PC-9 (cell line): ENCODE data around the gene KLHL17. TPM values are rescaled to one million over a fixed set of nuclear protein-coding genes. Genes with fewer than 3 reads are reported as not detected.
A peak's percentile ranks its signal among the peaks of the same experiment; 100 is the strongest.
"Not testable (repeated sequence)": the region's sequence is repeated elsewhere in the genome, so short reads cannot be mapped to it uniquely, and the experiment has no call there.

Experiments
- BruUV-seq: library from RNA; stranded (reverse); fragments of 400-500 nt; replicated peaks from 2 replicates; lab custom pipeline; 2021; lab: Mats Ljungman, UMichigan
- CTCF ChIA-PET: fragments of 300-600 bp; sonication (Branson Sonifier 250); formaldehyde crosslinking; loops from one replicate; lab custom pipeline; 2022; ENCODE audit warnings: antibody characterized with exemption; lab: Charles Lee
- POLR2A ChIA-PET: fragments of 300-600 bp; sonication (Branson Sonifier 250); formaldehyde crosslinking; loops from one replicate; lab custom pipeline; 2022; ENCODE audit warnings: antibody characterized with exemption; ENCODE audit not compliant: unreplicated experiment; lab: Charles Lee
- DNase-seq, 2 experiments: peaks; one replicate each; pipeline versions ENCODE4 v3.0.0 to v3.0.0-alpha.2; 2015 to 2022; ENCODE audit warnings: mixed read lengths in 1 of 2
- H2AFZ ChIP-seq: fragments of 200-600 bp; sonication (generic); 2 replicates; pipeline ENCODE4 v1.8.1; 2017; ENCODE audit warnings: antibody characterized with exemption
- H3F3A ChIP-seq: fragments of 200-600 bp; sonication (generic); 2 replicates; pipeline ENCODE4 v1.8.1; 2017; ENCODE audit warnings: antibody characterized with exemption, mild to moderate bottlenecking, low read depth; ENCODE audit not compliant: insufficient read depth
- H3K27ac ChIP-seq: fragments of 200-600 bp; sonication (generic); 2 replicates; pipeline ENCODE4 v1.6.1; 2016; ENCODE audit warnings: mixed run types
- H3K27me3 ChIP-seq: fragments of 200-600 bp; sonication (generic); 2 replicates; pipeline ENCODE4 v1.6.1; 2016; ENCODE audit warnings: low read depth, mixed run types; ENCODE audit not compliant: insufficient read depth
- H3K36me3 ChIP-seq: fragments of 200-600 bp; sonication (generic); 2 replicates; pipeline ENCODE4 v1.6.1; 2016; ENCODE audit warnings: low read depth, mixed run types
- H3K4me1 ChIP-seq: fragments of 200-600 bp; sonication (generic); replicated peaks from 2 replicates; pipeline ENCODE4 v1.6.1; 2016; ENCODE audit warnings: mixed run types; ENCODE audit not compliant: insufficient read depth
- H3K4me2 ChIP-seq: fragments of 200-600 bp; sonication (generic); 2 replicates; pipeline ENCODE4 v1.6.1; 2017; ENCODE audit warnings: mixed run types
- H3K4me3 ChIP-seq: fragments of 200-600 bp; sonication (generic); 2 replicates; pipeline ENCODE4 v1.6.1; 2016; ENCODE audit warnings: mixed run types
- H3K79me2 ChIP-seq: fragments of 200-600 bp; sonication (generic); 2 replicates; pipeline ENCODE4 v1.6.1; 2017; ENCODE audit warnings: low read depth, mixed run types
- H3K9me2 ChIP-seq: fragments of 200-600 bp; sonication (generic); 2 replicates; pipeline ENCODE4 v1.8.1; 2017; ENCODE audit warnings: mild to moderate bottlenecking; ENCODE audit not compliant: insufficient read depth
- H3K9me3 ChIP-seq: fragments of 200-600 bp; sonication (generic); 2 replicates; pipeline ENCODE4 v1.8.1; 2016; ENCODE audit warnings: low read depth; ENCODE audit not compliant: insufficient read depth
- H4K20me1 ChIP-seq: fragments of 200-600 bp; sonication (generic); 2 replicates; pipeline ENCODE4 v1.8.1; 2017; ENCODE audit not compliant: insufficient read depth
- EZH2 ChIP-seq: fragments of 200-600 bp; sonication (generic); IDR thresholded peaks from 2 replicates; pipeline ENCODE4 v1.8.0; 2017; ENCODE audit warnings: antibody characterized with exemption, low read depth
- intact Hi-C: fragments of 100-400 bp; cut with micrococcal nuclease; formaldehyde crosslinking; loops from one replicate; pipeline ENCODE4 v1.10.0; 2022; ENCODE audit not compliant: unreplicated experiment
- total RNA-seq: library from RNA; stranded (reverse); gene quantifications from 2 replicates; pipeline ENCODE4 v1.2.3, GENCODE V29; 2021
- TF ChIP-seq, protein P1 (sequence below): fragments of 200-600 bp; sonication (generic); conservative IDR thresholded peaks from 2 replicates; pipeline ENCODE4 v1.6.1; 2017; ENCODE audit warnings: mixed run types, antibody characterized with exemption, mild to moderate bottlenecking, moderate library complexity

KLHL17 gene
- total RNA-seq, 1 experiment from 2014 or later: 22.7 TPM

DNA sequence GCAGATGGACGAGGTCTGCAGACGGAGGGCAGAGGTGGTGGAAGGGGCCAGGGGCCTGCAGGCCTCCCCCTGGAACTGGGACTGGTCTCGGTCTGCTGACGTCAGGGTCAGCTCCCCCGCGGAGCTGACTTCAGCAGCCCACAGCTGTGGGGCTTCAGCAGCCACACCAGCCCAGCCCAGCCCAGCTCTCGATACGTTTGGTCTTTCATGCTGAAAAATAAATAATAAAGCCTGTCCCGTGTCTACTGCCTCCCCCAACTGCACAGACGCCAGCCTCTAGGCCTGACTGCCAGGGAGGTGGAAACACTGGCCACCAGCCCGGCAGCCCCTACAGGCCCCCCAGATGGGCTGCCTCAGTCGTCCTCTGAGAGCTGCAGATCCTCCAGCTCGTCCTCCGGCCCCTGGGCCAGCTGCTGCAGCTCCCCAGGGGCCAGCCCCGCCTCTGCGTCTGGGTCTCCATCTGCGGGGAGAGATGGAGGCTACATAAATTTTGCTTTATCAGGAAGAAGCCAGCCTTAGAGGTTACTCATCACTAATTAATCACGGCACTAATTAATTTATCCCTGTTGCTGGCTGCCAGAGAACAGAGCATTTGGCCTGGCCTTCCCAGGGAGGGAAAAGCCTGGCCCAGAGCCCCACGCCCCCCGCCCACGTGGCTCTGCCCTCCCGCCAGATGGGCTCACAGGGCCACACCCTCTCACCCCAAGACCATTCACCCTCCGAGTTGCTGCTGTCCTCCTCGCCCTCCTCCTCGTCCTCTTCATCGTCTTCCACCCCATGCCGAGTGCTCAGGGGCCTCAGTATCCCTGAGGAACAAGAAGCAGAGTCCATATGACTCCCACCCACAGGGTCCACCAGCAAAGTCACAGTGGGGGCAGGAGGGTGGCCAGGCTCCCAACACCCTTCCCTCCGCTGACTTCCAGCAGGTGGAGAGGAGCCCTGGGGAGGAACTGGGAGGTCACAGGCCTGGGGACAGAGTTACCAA lies 15.8 kb upstream of the KLHL17 start:
- intact Hi-C loops: no loop called here
- ChIA-PET POLR2A (no interaction called here), CTCF (interaction anchor here (0.7 kb wide), 1 partner anchor 11 kb away, joined by 3 read pairs; no protein-coding TSS in a partner anchor)
- Histone ChIP-seq H2AFZ (no peak overlapping the region), H3F3A (peaks cover 21% of the 10 kb centered on the region; the same call in 1 of the 2 replicates), H4K20me1 (peaks cover 8% of the 10 kb centered on the region), H3K79me2 (no peaks in the 10 kb centered on the region), H3K4me1 (peaks cover 15% of the 10 kb centered on the region; the same call in 1 of the 2 replicates), H3K4me2 (no peak overlapping the region), H3K27ac (no peak overlapping the region), H3K9me2 (no peaks in the 10 kb centered on the region), H3K9me3 (no peaks in the 10 kb centered on the region), H3K27me3 (peaks cover 27% of the 10 kb centered on the region), H3K4me3 (no peak overlapping the region), H3K36me3 (no peaks in the 10 kb centered on the region)
- no peak for TF ChIP-seq EZH2
- TF ChIP-seq, protein P1, sequence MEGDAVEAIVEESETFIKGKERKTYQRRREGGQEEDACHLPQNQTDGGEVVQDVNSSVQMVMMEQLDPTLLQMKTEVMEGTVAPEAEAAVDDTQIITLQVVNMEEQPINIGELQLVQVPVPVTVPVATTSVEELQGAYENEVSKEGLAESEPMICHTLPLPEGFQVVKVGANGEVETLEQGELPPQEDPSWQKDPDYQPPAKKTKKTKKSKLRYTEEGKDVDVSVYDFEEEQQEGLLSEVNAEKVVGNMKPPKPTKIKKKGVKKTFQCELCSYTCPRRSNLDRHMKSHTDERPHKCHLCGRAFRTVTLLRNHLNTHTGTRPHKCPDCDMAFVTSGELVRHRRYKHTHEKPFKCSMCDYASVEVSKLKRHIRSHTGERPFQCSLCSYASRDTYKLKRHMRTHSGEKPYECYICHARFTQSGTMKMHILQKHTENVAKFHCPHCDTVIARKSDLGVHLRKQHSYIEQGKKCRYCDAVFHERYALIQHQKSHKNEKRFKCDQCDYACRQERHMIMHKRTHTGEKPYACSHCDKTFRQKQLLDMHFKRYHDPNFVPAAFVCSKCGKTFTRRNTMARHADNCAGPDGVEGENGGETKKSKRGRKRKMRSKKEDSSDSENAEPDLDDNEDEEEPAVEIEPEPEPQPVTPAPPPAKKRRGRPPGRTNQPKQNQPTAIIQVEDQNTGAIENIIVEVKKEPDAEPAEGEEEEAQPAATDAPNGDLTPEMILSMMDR: no peak
- DNase-seq: no peak
- BruUV-seq: TSS peak; percentile 57

DNA sequence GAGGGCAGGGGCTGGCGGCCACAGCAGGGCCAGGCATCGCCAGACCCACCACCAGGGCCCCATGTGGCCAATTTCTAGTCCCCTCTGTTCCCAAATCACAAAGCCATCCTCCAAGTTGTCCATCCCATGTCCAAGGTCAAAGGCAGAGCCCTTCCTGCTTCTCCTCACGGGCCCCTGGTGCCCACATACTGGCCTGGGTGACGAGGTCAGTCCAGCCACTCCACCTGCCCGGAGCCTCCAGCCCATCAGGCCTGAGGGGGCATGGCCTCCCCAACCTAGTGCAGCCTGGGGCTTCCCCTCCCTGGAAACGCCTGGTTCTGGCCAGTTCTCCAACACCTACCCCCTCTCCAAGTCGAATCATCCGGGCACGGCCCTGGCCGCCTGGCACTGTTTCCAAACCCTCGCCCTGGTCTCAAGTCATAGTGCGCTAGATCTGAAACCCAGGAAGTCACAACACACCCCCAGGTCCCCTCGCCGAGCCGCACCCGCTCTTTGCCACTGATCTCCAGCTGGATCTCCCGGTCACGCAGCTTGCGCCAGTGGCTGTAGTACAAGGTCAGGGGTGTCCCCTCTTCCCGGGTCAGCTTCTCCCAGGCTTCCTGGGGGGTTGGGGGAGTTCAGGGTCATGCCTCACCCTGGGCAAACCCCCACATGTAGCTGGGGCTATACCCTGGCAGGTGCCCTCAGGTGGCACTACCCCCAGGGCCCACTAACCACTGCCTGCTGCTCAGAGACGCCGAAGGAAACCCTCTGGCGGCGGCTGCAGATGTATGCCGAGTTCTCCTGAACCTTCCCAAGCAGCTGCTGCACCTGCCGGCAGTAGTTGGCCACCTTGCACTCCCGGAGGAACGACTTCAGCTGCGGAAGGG lies 14.5 kb upstream of the KLHL17 start:
- Histone ChIP-seq H4K20me1 (peaks cover 8% of the 10 kb centered on the region), H3K4me3 (no peak overlapping the region), H2AFZ (no peak overlapping the region), H3K9me3 (no peaks in the 10 kb centered on the region), H3K27ac (no peak overlapping the region), H3F3A (peaks cover 15% of the 10 kb centered on the region; the same call in 1 of the 2 replicates), H3K4me1 (peaks cover 5% of the 10 kb centered on the region; the same call in 1 of the 2 replicates), H3K4me2 (no peak overlapping the region), H3K9me2 (no peaks in the 10 kb centered on the region), H3K79me2 (no peaks in the 10 kb centered on the region), H3K27me3 (peaks cover 21% of the 10 kb centered on the region), H3K36me3 (no peaks in the 10 kb centered on the region)
- intact Hi-C loops: no loop called here
- CTCF ChIA-PET: interaction anchor here (0.6 kb wide), 1 partner anchor 916 kb away, joined by 5 read pairs; no protein-coding TSS in a partner anchor
- DNase-seq: no peak
- no TSS peak for BruUV-seq
- POLR2A ChIA-PET: no interaction called here
- TF ChIP-seq, protein P1: no peak
- no peak for TF ChIP-seq EZH2

DNA sequence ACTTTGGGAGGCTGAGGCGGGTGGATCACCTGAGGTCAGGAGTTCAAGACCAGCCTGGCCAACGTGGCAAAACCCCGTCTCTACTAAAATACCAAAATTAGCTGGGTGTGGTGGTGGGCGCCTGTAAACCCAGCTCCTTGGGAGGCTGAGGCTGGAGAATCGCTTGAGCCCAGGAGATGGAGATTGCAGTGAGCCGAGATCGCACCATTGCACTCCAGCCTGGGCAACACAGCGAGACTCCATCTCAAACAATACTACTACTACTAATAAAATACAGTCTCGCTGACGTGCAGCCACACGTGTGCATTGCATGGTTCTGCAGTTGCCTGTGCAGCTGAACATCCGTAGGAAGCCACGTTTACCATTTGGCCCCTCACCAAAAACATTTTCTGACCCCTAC lies 13.6 kb upstream of the KLHL17 start:
- H3K4me2 ChIP-seq, POLR2A ChIA-PET, H3F3A ChIP-seq, H3K9me3 ChIP-seq, H3K4me1 ChIP-seq, H3K9me2 ChIP-seq, H3K79me2 ChIP-seq, H3K36me3 ChIP-seq, DNase-seq, BruUV-seq, H3K27ac ChIP-seq, intact Hi-C loops, H3K4me3 ChIP-seq, H2AFZ ChIP-seq: not testable (repeated sequence)
- Histone ChIP-seq H4K20me1 (peaks cover 13% of the 10 kb centered on the region), H3K27me3 (peaks cover 13% of the 10 kb centered on the region)
- CTCF ChIA-PET: interaction anchor here (0.6 kb wide), 1 partner anchor 915 kb away, joined by 5 read pairs; no protein-coding TSS in a partner anchor
